ENCODE results near the gene LRIF1. TPM values are rescaled to one million over a fixed set of nuclear protein-coding genes. Genes with fewer than 3 reads are reported as not detected.

LRIF1 gene
- total RNA-seq, 2 donors from 2014 or later, result 13.7 to 20.1 TPM

- Histone ChIP-seq H3K4me3 (ENCODE audit: low read length) (no peak overlapping the region), H3K9me3 (ENCODE audit: control insufficient read depth, low read length) (no peaks in the 10 kb centered on the region), H3K9ac (ENCODE audit: extremely low read depth, low read length, poor library complexity, severe bottlenecking) (no peak overlapping the region), H3K4me1 (ENCODE audit: control insufficient read depth, insufficient read depth, low read length) (no peaks in the 10 kb centered on the region), H3K36me3 (ENCODE audit: control insufficient read depth, insufficient read depth, low read length) (no peaks in the 10 kb centered on the region), H3K27me3 (ENCODE audit: control insufficient read depth, insufficient read depth, low read length, poor library complexity, severe bottlenecking) (peaks cover 49% of the 10 kb centered on the region), H3K27ac (ENCODE audit: low read depth, low read length) (no peak overlapping the region)
- H3K36me3 Mint-ChIP-seq (ENCODE audit: low read depth), result no peaks in the 10 kb centered on the region
- no peaks in the 10 kb centered on the region for H3K4me1 Mint-ChIP-seq
- no peak for DNase-seq
- H3K4me3 Mint-ChIP-seq, result no peak overlapping the region
- no peaks in the 10 kb centered on the region for H3K9me3 Mint-ChIP-seq
- H3K27me3 Mint-ChIP-seq (ENCODE audit: insufficient read depth), result peaks cover 11% of the 10 kb centered on the region
- no peak overlapping the region for H3K27ac Mint-ChIP-seq
- TF ChIP-seq CTCF (conservative IDR thresholded peaks at IDR 0.05), result no peak
Observed at GRCh38 chr1:110986407-110986891, 22.7 kb upstream of the LRIF1 start.

GRCh38 chr1:110982320-110982719 lies 18.6 kb upstream of the LRIF1 start:
- H3K27ac Mint-ChIP-seq, result no peak overlapping the region
- Histone ChIP-seq H3K9ac (ENCODE audit: extremely low read depth, low read length, poor library complexity, severe bottlenecking) (no peak overlapping the region), H3K27me3 (ENCODE audit: control insufficient read depth, insufficient read depth, low read length, poor library complexity, severe bottlenecking) (peaks cover 37% of the 10 kb centered on the region), H3K4me3 (ENCODE audit: low read length) (no peak overlapping the region), H3K36me3 (ENCODE audit: control insufficient read depth, insufficient read depth, low read length) (no peaks in the 10 kb centered on the region), H3K27ac (ENCODE audit: low read depth, low read length) (no peak overlapping the region), H3K9me3 (ENCODE audit: control insufficient read depth, low read length) (no peaks in the 10 kb centered on the region), H3K4me1 (ENCODE audit: control insufficient read depth, insufficient read depth, low read length) (no peaks in the 10 kb centered on the region)
- peaks cover 25% of the 10 kb centered on the region for H3K27me3 Mint-ChIP-seq (ENCODE audit: insufficient read depth)
- H3K4me1 Mint-ChIP-seq, result no peaks in the 10 kb centered on the region
- no peaks in the 10 kb centered on the region for H3K9me3 Mint-ChIP-seq
- H3K4me3 Mint-ChIP-seq, result no peak overlapping the region
- 65 to 69% methylated on average over 2 to 3 of the region's 3 CpGs for WGBS, 2 experiments (ENCODE audit: insufficient coverage in 1 of 2, insufficient read length in 1 of 2)
- DNase-seq, result no peak
- no peaks in the 10 kb centered on the region for H3K36me3 Mint-ChIP-seq (ENCODE audit: low read depth)
- TF ChIP-seq CTCF (conservative IDR thresholded peaks at IDR 0.05), result no peak

GRCh38 chr1:110979154-110979553 lies 15.4 kb upstream of the LRIF1 start:
- H3K27ac Mint-ChIP-seq, result no peak overlapping the region
- H3K36me3 ChIP-seq (ENCODE audit: control insufficient read depth, insufficient read depth, low read length), result no peaks in the 10 kb centered on the region
- H3K9ac ChIP-seq (ENCODE audit: extremely low read depth, low read length, poor library complexity, severe bottlenecking), result no peak overlapping the region
- H3K9me3 ChIP-seq (ENCODE audit: control insufficient read depth, low read length), result no peaks in the 10 kb centered on the region
- no peak overlapping the region for H3K27ac ChIP-seq (ENCODE audit: low read depth, low read length)
- peaks cover 4% of the 10 kb centered on the region for H3K9me3 Mint-ChIP-seq
- H3K4me3 Mint-ChIP-seq, result no peak overlapping the region
- H3K4me1 ChIP-seq (ENCODE audit: control insufficient read depth, insufficient read depth, low read length), result no peaks in the 10 kb centered on the region
- H3K27me3 ChIP-seq (ENCODE audit: control insufficient read depth, insufficient read depth, low read length, poor library complexity, severe bottlenecking), result peaks cover 19% of the 10 kb centered on the region
- 91 to 100% methylated on average over 1 to 2 of the region's 2 CpGs for WGBS, 2 experiments (ENCODE audit: insufficient coverage in 1 of 2, insufficient read length in 1 of 2)
- no peak overlapping the region for H3K4me3 ChIP-seq (ENCODE audit: low read length)
- peaks cover 21% of the 10 kb centered on the region for H3K27me3 Mint-ChIP-seq (ENCODE audit: insufficient read depth)
- no peak for TF ChIP-seq CTCF (conservative IDR thresholded peaks at IDR 0.05)
- no peaks in the 10 kb centered on the region for H3K4me1 Mint-ChIP-seq
- no peaks in the 10 kb centered on the region for H3K36me3 Mint-ChIP-seq (ENCODE audit: low read depth)
- DNase-seq, result no peak
